Right atrium auricular region (tissue), 2 donors: ENCODE measurements around the gene GABRA6. TPM values are rescaled to one million over a fixed set of nuclear protein-coding genes. Genes with fewer than 3 reads are reported as not detected.

Experiments used
- DNase-seq: peaks from one replicate; pipeline ENCODE4 v3.0.0-alpha.2; 2019; ENCODE audit warnings: low spot score
- H3K27ac ChIP-seq, 2 donors: fragments of 200-600 bp; sonication (generic); 1 replicate in 1 of 2; 2 replicates in 1 of 2; pipeline ENCODE4 v1.5.1; 2016 to 2019
- H3K27me3 ChIP-seq, 2 donors: fragments of 200-600 bp; sonication (generic); one replicate each; pipeline versions ENCODE4 v1.5.1 to v1.6.0; 2017 to 2019
- H3K36me3 ChIP-seq: fragments of 200-600 bp; sonication (generic); one replicate; pipeline ENCODE4 v1.5.1; 2016
- H3K4me1 ChIP-seq, 2 donors: fragments of 200-600 bp; sonication (generic); one replicate each; pipeline versions ENCODE4 v1.5.1 to v1.6.0; 2017 to 2019
- H3K4me3 ChIP-seq, 2 donors: fragments of 200-600 bp; sonication (generic); 1 replicate in 1 of 2; 2 replicates in 1 of 2; pipeline ENCODE4 v1.5.1; 2017 to 2019; ENCODE audit warnings: mild to moderate bottlenecking in 1 of 2, moderate library complexity in 1 of 2
- H3K9me3 ChIP-seq, 2 donors: fragments of 200-600 bp; sonication (generic); one replicate each; pipeline ENCODE4 v1.5.1; 2019
- CTCF ChIP-seq, 2 donors: fragments of 200-600 bp; sonication (generic); IDR thresholded peaks; one replicate each; pipeline ENCODE4 v1.5.1; 2019; ENCODE audit warnings: antibody characterized with exemption in 2 of 2
- total RNA-seq, 2 donors: library from RNA; depleted of rRNA; stranded (reverse); fragments of >200 nt; gene quantifications; one replicate each; pipeline ENCODE4 v1.1.0, GENCODE V29; 2016

The GABRA6 gene
- total RNA-seq, 2 donors from 2014 or later = not detected

GRCh38 chr5:161697001-161697400, 11.5 kb downstream of the GABRA6 start:
- Histone ChIP-seq H3K27me3 (no peaks in the 10 kb centered on the region), H3K4me1 (no peaks in the 10 kb centered on the region), H3K27ac (no peak overlapping the region), H3K36me3 (no peaks in the 10 kb centered on the region), H3K9me3 (no peaks in the 10 kb centered on the region), H3K4me3 (no peak overlapping the region)
- no peak for DNase-seq
- TF ChIP-seq CTCF (IDR thresholded peaks at IDR 0.05) = no peak

GRCh38 chr5:161700065-161700464, 14.5 kb downstream of the GABRA6 start:
- no peak for TF ChIP-seq CTCF (IDR thresholded peaks at IDR 0.05)
- no peak for DNase-seq
- no peaks in the 10 kb centered on the region for H3K27me3 ChIP-seq
- H3K36me3 ChIP-seq = no peaks in the 10 kb centered on the region
- no peaks in the 10 kb centered on the region for H3K9me3 ChIP-seq
- no peak overlapping the region for H3K27ac ChIP-seq
- no peaks in the 10 kb centered on the region for H3K4me1 ChIP-seq
- no peak overlapping the region for H3K4me3 ChIP-seq

GRCh38 chr5:161703528-161703927, 18.0 kb downstream of the GABRA6 start:
- no peaks in the 10 kb centered on the region for H3K27me3 ChIP-seq

GRCh38 chr5:161707382-161707781, 21.9 kb downstream of the GABRA6 start:
- DNase-seq = no peak
- H3K36me3 ChIP-seq = no peaks in the 10 kb centered on the region
- H3K27ac ChIP-seq = no peak overlapping the region
- no peak overlapping the region for H3K4me3 ChIP-seq
- H3K9me3 ChIP-seq = no peaks in the 10 kb centered on the region
- H3K27me3 ChIP-seq = no peaks in the 10 kb centered on the region
- no peak for TF ChIP-seq CTCF (IDR thresholded peaks at IDR 0.05)
- no peaks in the 10 kb centered on the region for H3K4me1 ChIP-seq

More at GRCh38 chr5:161703528-161703927, 18.0 kb downstream of the GABRA6 start:
- no peaks in the 10 kb centered on the region for H3K36me3 ChIP-seq
- H3K4me1 ChIP-seq = no peaks in the 10 kb centered on the region
- no peak overlapping the region for H3K27ac ChIP-seq
- no peaks in the 10 kb centered on the region for H3K9me3 ChIP-seq
- DNase-seq = no peak
- no peak overlapping the region for H3K4me3 ChIP-seq
- TF ChIP-seq CTCF (IDR thresholded peaks at IDR 0.05) = no peak

- TF ChIP-seq CTCF (IDR thresholded peaks at IDR 0.05) = no peak
- Histone ChIP-seq H3K4me1 (no peaks in the 10 kb centered on the region), H3K36me3 (no peaks in the 10 kb centered on the region), H3K27ac (no peak overlapping the region), H3K4me3 (no peak overlapping the region), H3K27me3 (no peaks in the 10 kb centered on the region), H3K9me3 (no peaks in the 10 kb centered on the region)
- no peak for DNase-seq
These were observed 23.7 kb downstream of the GABRA6 start for GRCh38 chr5:161709239-161709638.

GRCh38 chr5:161713042-161713441, 27.5 kb downstream of the GABRA6 start:
- no peaks in the 10 kb centered on the region for H3K4me1 ChIP-seq
- H3K4me3 ChIP-seq = no peak overlapping the region
- no peak for DNase-seq
- no peaks in the 10 kb centered on the region for H3K36me3 ChIP-seq
- no peaks in the 10 kb centered on the region for H3K27me3 ChIP-seq
- no peak overlapping the region for H3K27ac ChIP-seq
- no peak for TF ChIP-seq CTCF (IDR thresholded peaks at IDR 0.05)
- H3K9me3 ChIP-seq = no peaks in the 10 kb centered on the region
